Heart right ventricle (tissue), 16 donors: ENCODE results near the gene CPAMD8. TPM values are rescaled to one million over a fixed set of nuclear protein-coding genes. Genes with fewer than 3 reads are reported as not detected.
"Not testable (repeated sequence)": the region's sequence is repeated elsewhere in the genome, so short reads cannot be mapped to it uniquely, and the experiment has no call there.

Source experiments
- ATAC-seq, 8 donors: fragments of 200-7000 bp; cut with Tn5 transposase; one replicate each; pipeline ENCODE4 v1.9.1; 2020; ENCODE audit warnings: mild to moderate bottlenecking in 8 of 8, moderate library complexity in 8 of 8, moderate number of reproducible peaks in 1 of 8
- DNase-seq, 2 donors: peaks; one replicate each; pipeline ENCODE4 v3.0.0-alpha.2; 2020
- H3K27ac ChIP-seq, 10 donors: fragments of 200-600 bp; sonication (generic) in 2 of 10; one replicate each; pipeline versions ENCODE4 v1.5.0 to v1.8.0; 2020 to 2022; ENCODE audit warnings: mild to moderate bottlenecking in 3 of 10
- H3K27me3 ChIP-seq, 7 donors: fragments of 200-600 bp; one replicate each; pipeline ENCODE4 v1.8.0; 2021 to 2022; ENCODE audit warnings: mild to moderate bottlenecking in 2 of 7
- H3K36me3 ChIP-seq, 9 donors: fragments of 200-600 bp; sonication (generic) in 1 of 9; one replicate each; pipeline versions ENCODE4 v1.5.0 to v1.8.0; 2020 to 2022; ENCODE audit warnings: mild to moderate bottlenecking in 2 of 9
- H3K4me1 ChIP-seq, 9 donors: fragments of 200-600 bp; sonication (generic) in 1 of 9; one replicate each; pipeline versions ENCODE4 v1.5.0 to v1.8.0; 2020 to 2022; ENCODE audit warnings: mild to moderate bottlenecking in 4 of 9
- H3K4me3 ChIP-seq, 10 donors: fragments of 200-600 bp; sonication (generic) in 2 of 10; one replicate each; pipeline versions ENCODE4 v1.5.0 to v1.8.0; 2020 to 2022; ENCODE audit warnings: mild to moderate bottlenecking in 7 of 10, moderate library complexity in 2 of 10
- H3K9me3 ChIP-seq, 11 donors: fragments of 200-600 bp in 10 of 11; sonication (generic) in 2 of 11; one replicate each; pipeline versions ENCODE4 v1.5.0 to v1.8.0; 2013 to 2022; ENCODE audit warnings: mild to moderate bottlenecking in 2 of 11, control low read depth in 1 of 11, moderate library complexity in 1 of 11
- CTCF ChIP-seq, 9 donors: fragments of 200-600 bp; sonication (generic) in 2 of 9; IDR thresholded peaks; one replicate each; pipeline versions ENCODE4 v1.5.0 to v1.8.0; 2021 to 2022; ENCODE audit warnings: antibody characterized with exemption in 9 of 9, mild to moderate bottlenecking in 5 of 9, moderate library complexity in 1 of 9
- WGBS, 2 donors: extraction: QIAGEN DNeasy Blood & Tissue Kit; methylation state at CpG; one replicate each; pipeline ENCODE4 v1.1.7; 2013; ENCODE audit warnings: inconsistent platforms in 1 of 2; 5-methylcytosine and 5-hydroxymethylcytosine counted together
- intact Hi-C, 10 donors: fragments of 100-400 bp; cut with DNase I; formaldehyde crosslinking; loops; one replicate each; pipeline versions ENCODE4 v1.11.1 to v1.14.2; 2022
- polyA plus RNA-seq, 2 donors: library from polyadenylated mRNA; stranded (reverse); fragments of 200-250 nt; gene quantifications; one replicate each; pipeline ENCODE4 v1.2.3, GENCODE V29; 2013
- total RNA-seq, 10 donors: library from RNA; stranded (reverse); fragmentation: NEBNext Ultra II Directional in 3 of 10; extraction: Animal tissue kit (Norgen Biotek cat#: 25700) in 3 of 10; gene quantifications; one replicate each; pipeline versions ENCODE4 v1.2.1 to v1.2.4, GENCODE V29; 2021 to 2023
- donor health status: Arrhythmogenic right ventricular cardiomyopathy.
- donor health status: ischemic (EF 13 %, LVEDD 7.1; RV severe dilation, severe dysfunction).
- donor health status: healthy with polysubstance abuse.
- donor health status: DM: no; HTN: yes; CAD: no.
- donor health status: DM: no; HTN: no; CAD: no.
- donor health status: ischemic (EF 25% LVEDD 6.9; RV normal size, moderate dysfunction).
- donor health status: ischemic (EF 25% LVEDD 5.7; RV mildly dilated, moderate dysfunction).
- donor health status: healthy.
- donor health status: DM: yes; HTN: yes; CAD: no.
- donor health status: Ischemic cardiomyopathy.
- donor health status: ischemic (EF 35%, LVEDD 5.7; RV mildly dilated, moderate dysfunction).
- donor health status: nonischemic (EF 11% LVEDD 7.7; RV severe dilation, severe dysfunction).
- donor health status: DM: yes; HTN: yes; CAD: no.
- donor health status: PGD.
- donor health status: ischemic (EF 29% LVEDD 5.4; RV normal size, mild dysfunction).
- donor health status: nonischemic (EF 23%, LVEDD 6.1; RV moderate dilation, normal function).

Gene CPAMD8
- total and polyA plus RNA-seq, 12 donors: 4.8 to 77.9 (median 10.9) TPM

- WGBS, 2 donors: 69 to 75% methylated on average over 7 of the region's 7 CpGs
- H3K9me3 ChIP-seq: peaks cover 0 to 16% (median 4%) of the 10 kb centered on the region in 11 donors
These were observed 24.2 kb downstream of the CPAMD8 start for GRCh38 chr19:17002455-17002854.

GRCh38 chr19:17001603-17002183 lies 24.9 kb downstream of the CPAMD8 start:
- intact Hi-C loops: no loop called here
- peak in 6 of 8 donors; percentile 25 to 71 (median 44) for ATAC-seq

More at GRCh38 chr19:17002455-17002854, 24.2 kb downstream of the CPAMD8 start:
- intact Hi-C loops: no loop called here
- H3K27ac ChIP-seq: peak overlapping the region in 1 of 10 donors; percentile 33
- no peaks in the 10 kb centered on the region for H3K27me3 ChIP-seq
- peaks cover 0 to 6% (median 0%) of the 10 kb centered on the region in 9 donors for H3K36me3 ChIP-seq
- no peaks in the 10 kb centered on the region for H3K4me1 ChIP-seq
- no peak for DNase-seq
- no peak overlapping the region for H3K4me3 ChIP-seq
- peak in 1 of 8 donors; percentile 8 for ATAC-seq
- TF ChIP-seq CTCF (IDR thresholded peaks at IDR 0.05): no peak

GRCh38 chr19:16998635-16999194 lies 27.9 kb downstream of the CPAMD8 start:
- Histone ChIP-seq H3K4me1 (no peaks in the 10 kb centered on the region), H3K27me3 (no peaks in the 10 kb centered on the region), H3K36me3 (peaks cover 0 to 10% (median 0%) of the 10 kb centered on the region in 9 donors), H3K27ac (no peak overlapping the region), H3K9me3 (peaks cover 0 to 28% (median 6%) of the 10 kb centered on the region in 11 donors), H3K4me3 (no peak overlapping the region)
- WGBS, 2 donors: 97 to 98% methylated on average over 3 of the region's 3 CpGs
- no peak for TF ChIP-seq CTCF (IDR thresholded peaks at IDR 0.05)
- ATAC-seq (no peak), DNase-seq (no peak)
- intact Hi-C loops: no loop called here

More at GRCh38 chr19:17001603-17002183, 24.9 kb downstream of the CPAMD8 start:
- 53 to 58% methylated on average over 7 of the region's 7 CpGs for WGBS, 2 donors
- peaks cover 0 to 6% (median 0%) of the 10 kb centered on the region in 9 donors for H3K36me3 ChIP-seq
- no peak overlapping the region for H3K27ac ChIP-seq
- TF ChIP-seq CTCF (IDR thresholded peaks at IDR 0.05): no peak
- peak in 1 of 2 donors; percentile 20 for DNase-seq
- H3K4me3 ChIP-seq: no peak overlapping the region
- H3K27me3 ChIP-seq: no peaks in the 10 kb centered on the region
- peaks cover 0 to 16% (median 4%) of the 10 kb centered on the region in 11 donors for H3K9me3 ChIP-seq
- H3K4me1 ChIP-seq: no peaks in the 10 kb centered on the region

DNA sequence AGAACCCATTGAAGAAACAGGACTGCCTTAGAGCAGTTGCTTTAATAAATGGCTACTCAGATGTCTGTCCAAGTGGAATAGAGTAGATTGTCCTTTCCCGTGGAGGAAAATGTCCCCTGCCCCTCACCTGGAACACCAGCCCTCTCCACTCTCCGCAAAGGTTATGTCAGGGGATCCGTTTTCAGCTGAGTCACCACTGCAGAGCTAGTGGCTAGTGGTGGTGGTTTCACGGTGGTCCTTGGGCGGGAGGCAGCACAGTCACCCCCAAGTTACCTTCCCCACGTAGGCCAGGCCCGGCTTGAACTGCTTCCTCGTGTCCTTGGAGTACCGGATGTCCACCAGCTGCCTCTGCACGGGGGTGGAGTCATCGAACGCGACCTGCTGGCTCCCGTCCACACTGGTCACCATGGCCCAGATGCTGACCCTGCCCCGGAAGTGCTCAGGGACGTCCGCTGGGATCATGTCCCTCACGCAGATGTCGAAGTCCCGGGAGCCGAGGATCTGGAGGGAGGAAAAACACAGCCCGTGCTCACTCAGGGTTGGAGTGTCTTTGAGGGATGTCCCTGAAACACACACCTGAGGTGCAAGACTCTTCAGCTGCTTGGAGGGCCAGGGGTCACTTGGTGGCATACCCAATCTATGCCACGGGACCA lies 29.6 kb downstream of the CPAMD8 start:
- H3K4me3 ChIP-seq, intact Hi-C loops, ATAC-seq: not testable (repeated sequence)

More for the DNA sequence above, 29.6 kb downstream of the CPAMD8 start:
- H3K9me3 ChIP-seq: peaks cover 0 to 36% (median 6%) of the 10 kb centered on the region in 11 donors
- not testable (repeated sequence) for H3K4me1 ChIP-seq, H3K27ac ChIP-seq, DNase-seq, H3K36me3 ChIP-seq, H3K27me3 ChIP-seq
- 84 to 85% methylated on average over 16 to 18 of the region's 23 CpGs for WGBS, 2 donors
